GM23338 (cell line): ENCODE data around the gene TMEM271. TPM values are rescaled to one million over a fixed set of nuclear protein-coding genes. Genes with fewer than 3 reads are reported as not detected.

Experiments
- ATAC-seq: fragments of 200-7000 bp; cut with Tn5 transposase; 3 replicates; pipeline ENCODE4 v1.9.1; 2020
- DNase-seq: peaks from one replicate; pipeline ENCODE4 v3.0.0-alpha.2; 2015; ENCODE audit warnings: low spot score
- H2AFZ ChIP-seq: fragments of 200-600 bp; sonication (generic); 2 replicates; pipeline ENCODE4 v1.8.0; 2016; ENCODE audit warnings: antibody characterized with exemption, mild to moderate bottlenecking, moderate library complexity
- H3F3A ChIP-seq: fragments of 200-600 bp; sonication (generic); replicated peaks from 2 replicates; pipeline ENCODE4 v1.8.0; 2017; ENCODE audit warnings: antibody characterized with exemption, mixed run types, low read depth
- H3K27ac ChIP-seq: fragments of 200-600 bp; sonication (generic); 2 replicates; pipeline ENCODE4 v1.6.1; 2016; ENCODE audit warnings: low read depth
- H3K27me3 ChIP-seq: fragments of 200-600 bp; sonication (generic); 2 replicates; pipeline ENCODE4 v1.8.0; 2016; ENCODE audit warnings: mild to moderate bottlenecking, mixed run types, moderate library complexity; ENCODE audit not compliant: insufficient read depth
- H3K36me3 ChIP-seq: fragments of 200-600 bp; sonication (generic); 2 replicates; pipeline ENCODE4 v1.8.0; 2016; ENCODE audit warnings: mild to moderate bottlenecking; ENCODE audit not compliant: insufficient read depth
- H3K4me1 ChIP-seq: fragments of 200-600 bp; sonication (generic); 2 replicates; pipeline ENCODE4 v1.8.0; 2016; ENCODE audit warnings: mild to moderate bottlenecking, moderate library complexity; ENCODE audit not compliant: insufficient read depth
- H3K4me2 ChIP-seq: fragments of 200-600 bp; sonication (generic); 2 replicates; pipeline ENCODE4 v1.7.1; 2017; ENCODE audit warnings: mixed run types
- H3K4me3 ChIP-seq: fragments of 200-600 bp; sonication (generic); 2 replicates; pipeline ENCODE4 v1.6.1; 2016; ENCODE audit warnings: mixed run types
- H3K79me2 ChIP-seq: fragments of 200-600 bp; sonication (generic); replicated peaks from 2 replicates; pipeline ENCODE4 v1.8.0; 2017; ENCODE audit warnings: mild to moderate bottlenecking; ENCODE audit not compliant: insufficient read depth
- H3K9me2 ChIP-seq: fragments of 200-600 bp; sonication (generic); 2 replicates; pipeline ENCODE4 v1.8.0; 2017; ENCODE audit not compliant: insufficient read depth
- H4K20me1 ChIP-seq: fragments of 200-600 bp; sonication (generic); replicated peaks from 2 replicates; pipeline ENCODE4 v1.8.0; 2017; ENCODE audit warnings: mild to moderate bottlenecking; ENCODE audit not compliant: insufficient read depth
- H3K27ac Mint-ChIP-seq: 2 replicates; pipeline ENCODE4 v1.8.0; 2020; ENCODE audit warnings: inconsistent platforms, mild to moderate bottlenecking, moderate library complexity, mixed read lengths
- H3K27me3 Mint-ChIP-seq: 3 replicates; pipeline ENCODE4 v1.8.0; 2022; ENCODE audit warnings: low read depth, mild to moderate bottlenecking, moderate library complexity, mixed read lengths, inconsistent platforms; ENCODE audit not compliant: insufficient read depth, poor library complexity
- H3K36me3 Mint-ChIP-seq: 3 replicates; pipeline ENCODE4 v1.8.0; 2021; ENCODE audit warnings: low read depth, mild to moderate bottlenecking, inconsistent platforms, moderate library complexity, mixed read lengths
- H3K4me1 Mint-ChIP-seq: 3 replicates; pipeline ENCODE4 v1.8.0; 2020; ENCODE audit warnings: mild to moderate bottlenecking, inconsistent platforms, mixed read lengths
- H3K4me3 Mint-ChIP-seq: 3 replicates; pipeline ENCODE4 v1.8.0; 2021; ENCODE audit warnings: moderate library complexity, mild to moderate bottlenecking, inconsistent platforms, mixed read lengths
- H3K9me3 Mint-ChIP-seq: 3 replicates; pipeline ENCODE4 v1.8.0; 2020; ENCODE audit warnings: moderate library complexity, mild to moderate bottlenecking, inconsistent platforms, mixed read lengths
- CREB1 ChIP-seq: fragments of 250-450 bp; sonication (Bioruptor Pico); IDR thresholded peaks from 2 replicates; pipeline ENCODE4 v1.5.0; 2020; ENCODE audit warnings: low read depth, mild to moderate bottlenecking, moderate library complexity
- EZH2 ChIP-seq: fragments of 200-600 bp; sonication (generic); IDR thresholded peaks from one replicate; pipeline ENCODE4 v1.8.0; 2017; ENCODE audit warnings: antibody characterized with exemption, mild to moderate bottlenecking, low read depth; ENCODE audit not compliant: unreplicated experiment
- EZH2phosphoT487 ChIP-seq: fragments of 200-600 bp; sonication (generic); IDR thresholded peaks from one replicate; pipeline ENCODE4 v1.8.1; 2018; ENCODE audit warnings: antibody characterized with exemption; ENCODE audit not compliant: unreplicated experiment
- NANOG ChIP-seq: IDR thresholded peaks from 2 replicates; pipeline ENCODE4 v1.6.1; 2016; ENCODE audit warnings: antibody characterized with exemption, borderline replicate concordance
- REST ChIP-seq: IDR thresholded peaks from one replicate; pipeline ENCODE4 v1.6.1; 2018; ENCODE audit warnings: antibody characterized with exemption; ENCODE audit not compliant: unreplicated experiment
- ZNF462 ChIP-seq: fragments of 250-450 bp; sonication (Bioruptor Pico); IDR thresholded peaks from 2 replicates; pipeline ENCODE4 v1.5.0; 2020; ENCODE audit warnings: mild to moderate bottlenecking, moderate library complexity
- polyA plus RNA-seq: library from polyadenylated mRNA; unstranded; fragments of >200 nt; fragmentation: Nextera tagmentation; extraction: Ambion mirVana; gene quantifications from 2 replicates; pipeline ENCODE4 v1.2.1, GENCODE V29; 2016
- total RNA-seq: library from RNA; depleted of rRNA; stranded (reverse); fragments of >200 nt; shearing (Covaris generic); gene quantifications from 2 replicates; pipeline ENCODE4 v1.2.3, GENCODE V29; 2014

The TMEM271 gene
- total and polyA plus RNA-seq, 2 experiments from 2014 or later = 0.11 TPM; not detected in 1

DNA sequence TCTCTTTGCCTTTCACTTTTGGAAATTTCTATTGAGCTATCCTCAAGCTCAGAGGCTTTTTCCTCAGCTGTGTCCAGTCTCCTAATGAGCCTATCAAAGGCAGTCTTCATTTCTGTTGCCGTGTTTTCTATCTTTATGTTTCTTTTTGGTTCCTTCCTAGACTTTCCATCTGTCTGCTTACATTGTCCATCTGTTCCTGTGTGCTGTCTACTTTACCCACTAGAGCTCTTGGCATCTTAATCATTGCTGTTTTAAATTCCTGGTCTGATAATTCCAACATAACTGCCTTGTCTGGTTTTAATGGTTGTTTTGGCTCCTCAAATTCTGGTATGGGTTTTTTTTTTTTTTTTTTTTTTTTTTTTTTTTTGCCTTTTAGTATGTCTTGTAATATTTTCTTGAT is 40.0 kb upstream of the TMEM271 start:
- Histone ChIP-seq H3K27me3 (no peaks in the 10 kb centered on the region), H2AFZ (no peak overlapping the region), H3K27ac (no peak overlapping the region), H3F3A (no peaks in the 10 kb centered on the region), H3K9me2 (no peaks in the 10 kb centered on the region), H3K4me3 (no peak overlapping the region), H3K4me2 (no peak overlapping the region), H3K79me2 (no peaks in the 10 kb centered on the region), H4K20me1 (no peaks in the 10 kb centered on the region), H3K36me3 (no peaks in the 10 kb centered on the region), H3K4me1 (no peaks in the 10 kb centered on the region)
- no peak overlapping the region for H3K27ac Mint-ChIP-seq
- H3K9me3 Mint-ChIP-seq = no peaks in the 10 kb centered on the region
- ATAC-seq (no peak), DNase-seq (no peak)
- no peaks in the 10 kb centered on the region for H3K36me3 Mint-ChIP-seq
- no peak overlapping the region for H3K4me3 Mint-ChIP-seq
- no peaks in the 10 kb centered on the region for H3K4me1 Mint-ChIP-seq
- H3K27me3 Mint-ChIP-seq = peaks cover 6% of the 10 kb centered on the region
- TF ChIP-seq REST = no peak

- DNase-seq = no peak
- Histone ChIP-seq H3K4me1 (no peaks in the 10 kb centered on the region), H4K20me1 (no peaks in the 10 kb centered on the region; the same call in 1 of the 2 replicates), H2AFZ (no peak overlapping the region), H3K36me3 (no peaks in the 10 kb centered on the region), H3K4me2 (no peak overlapping the region), H3K9me2 (no peaks in the 10 kb centered on the region), H3K27ac (no peak overlapping the region), H3K4me3 (no peak overlapping the region), H3F3A (no peaks in the 10 kb centered on the region), H3K79me2 (no peaks in the 10 kb centered on the region), H3K27me3 (no peaks in the 10 kb centered on the region)
- H3K4me3 Mint-ChIP-seq = no peak overlapping the region
- no peak for ATAC-seq
- no peak overlapping the region for H3K27ac Mint-ChIP-seq
- H3K9me3 Mint-ChIP-seq = no peaks in the 10 kb centered on the region
- H3K4me1 Mint-ChIP-seq = peaks cover 3% of the 10 kb centered on the region; the same call in 1 of the 3 replicates
- peaks cover 2% of the 10 kb centered on the region; the same call in 1 of the 3 replicates for H3K36me3 Mint-ChIP-seq
- peaks cover 5% of the 10 kb centered on the region for H3K27me3 Mint-ChIP-seq
- TF ChIP-seq CREB1 (CRISPR knock-in tag) (no peak), ZNF462 (no peak), EZH2 (no peak), REST (no peak), EZH2phosphoT487 (no peak), NANOG (no peak)
Observed at GRCh38 chr4:613126-613525, 37.0 kb upstream of the TMEM271 start.
